Measurements from ENCODE around the gene NTNG1. TPM values are rescaled to one million over a fixed set of nuclear protein-coding genes. Genes with fewer than 3 reads are reported as not detected.

The NTNG1 gene
- total RNA-seq, 2 experiments from 2014 or later: not detected

- Mint-ChIP-seq H3K27ac (no peak overlapping the region), H3K4me1 (ENCODE audit: low read depth) (no peaks in the 10 kb centered on the region), H3K9me3 (no peaks in the 10 kb centered on the region), H3K36me3 (ENCODE audit: low read depth) (no peaks in the 10 kb centered on the region), H3K4me3 (no peak overlapping the region), H3K27me3 (peaks cover 12% of the 10 kb centered on the region)
- Histone ChIP-seq H3K4me3 (ENCODE audit: low read length) (no peak overlapping the region), H3K27me3 (ENCODE audit: control insufficient read depth in 1 of 2, insufficient read depth in 2 of 2, low read length in 2 of 2) (no peaks in the 10 kb centered on the region), H3K36me3 (ENCODE audit: insufficient read depth, low read length) (no peaks in the 10 kb centered on the region), H3K27ac (ENCODE audit: low read depth in 1 of 2, low read length in 2 of 2) (no peak overlapping the region), H3K9me3 (ENCODE audit: control insufficient read depth in 1 of 2, insufficient read depth in 1 of 2, low read length in 2 of 2) (no peaks in the 10 kb centered on the region), H3K4me1 (ENCODE audit: insufficient read depth, low read length) (no peaks in the 10 kb centered on the region)
- DNase-seq (no peak), ATAC-seq (ENCODE audit: poor library complexity) (no peak)
- intact Hi-C loops (cut with DNase I, micrococcal nuclease): no loop called here
- CTCF ChIA-PET: no interaction called here
- TF ChIP-seq CTCF (IDR thresholded peaks at IDR 0.05): no peak
- POLR2A ChIA-PET: no interaction called here
Measured at GRCh38 chr1:107451715-107452114, 310.9 kb downstream of the NTNG1 start.

GRCh38 chr1:107454791-107455190, 314.0 kb downstream of the NTNG1 start:
- no peaks in the 10 kb centered on the region for H3K9me3 Mint-ChIP-seq
- no peaks in the 10 kb centered on the region for H3K4me1 Mint-ChIP-seq (ENCODE audit: low read depth)
- DNase-seq: peak in 1 of 14 experiments; percentile 2
- POLR2A ChIA-PET: no interaction called here
- H3K27ac ChIP-seq (ENCODE audit: low read depth in 1 of 2, low read length in 2 of 2): no peak overlapping the region
- no peaks in the 10 kb centered on the region for H3K4me1 ChIP-seq (ENCODE audit: insufficient read depth, low read length)
- no peak overlapping the region for H3K4me3 Mint-ChIP-seq
- no peak for TF ChIP-seq CTCF (IDR thresholded peaks at IDR 0.05)
- no peaks in the 10 kb centered on the region for H3K36me3 ChIP-seq (ENCODE audit: insufficient read depth, low read length)
- intact Hi-C loops (cut with DNase I, micrococcal nuclease): no loop called here
- ATAC-seq (ENCODE audit: poor library complexity): no peak
- H3K27ac Mint-ChIP-seq: no peak overlapping the region
- no peaks in the 10 kb centered on the region for H3K27me3 ChIP-seq (ENCODE audit: control insufficient read depth in 1 of 2, insufficient read depth in 2 of 2, low read length in 2 of 2)
- CTCF ChIA-PET: no interaction called here
- peaks cover 12% of the 10 kb centered on the region for H3K27me3 Mint-ChIP-seq
- H3K9me3 ChIP-seq (ENCODE audit: control insufficient read depth in 1 of 2, insufficient read depth in 1 of 2, low read length in 2 of 2): no peaks in the 10 kb centered on the region
- no peak overlapping the region for H3K4me3 ChIP-seq (ENCODE audit: low read length)
- H3K36me3 Mint-ChIP-seq (ENCODE audit: low read depth): no peaks in the 10 kb centered on the region

- Histone ChIP-seq H3K27ac (ENCODE audit: low read depth in 1 of 2, low read length in 2 of 2) (no peak overlapping the region), H3K36me3 (ENCODE audit: insufficient read depth, low read length) (no peaks in the 10 kb centered on the region), H3K27me3 (ENCODE audit: control insufficient read depth in 1 of 2, insufficient read depth in 2 of 2, low read length in 2 of 2) (no peaks in the 10 kb centered on the region), H3K9me3 (ENCODE audit: control insufficient read depth in 1 of 2, insufficient read depth in 1 of 2, low read length in 2 of 2) (no peaks in the 10 kb centered on the region), H3K4me1 (ENCODE audit: insufficient read depth, low read length) (no peaks in the 10 kb centered on the region), H3K4me3 (ENCODE audit: low read length) (no peak overlapping the region)
- H3K36me3 Mint-ChIP-seq (ENCODE audit: low read depth): no peaks in the 10 kb centered on the region
- peaks cover 12% of the 10 kb centered on the region for H3K27me3 Mint-ChIP-seq
- intact Hi-C loops (cut with DNase I, micrococcal nuclease): no loop called here
- DNase-seq (no peak), ATAC-seq (ENCODE audit: poor library complexity) (no peak)
- no peak overlapping the region for H3K4me3 Mint-ChIP-seq
- H3K4me1 Mint-ChIP-seq (ENCODE audit: low read depth): no peaks in the 10 kb centered on the region
- TF ChIP-seq CTCF (IDR thresholded peaks at IDR 0.05): no peak
- no peak overlapping the region for H3K27ac Mint-ChIP-seq
- H3K9me3 Mint-ChIP-seq: no peaks in the 10 kb centered on the region
- ChIA-PET CTCF (no interaction called here), POLR2A (no interaction called here)
Measured at GRCh38 chr1:107457989-107458388, 317.1 kb downstream of the NTNG1 start.

All from CD4-positive, alpha-beta T cell (primary cell).